Upper lobe of right lung (tissue), 1 donor: ENCODE measurements around the gene MEG3. TPM values are rescaled to one million over a fixed set of nuclear protein-coding genes. Genes with fewer than 3 reads are reported as not detected.

Experiments
- ATAC-seq: fragments of 200-7000 bp; cut with Tn5 transposase; one replicate; pipeline ENCODE4 v1.9.1; 2020; ENCODE audit warnings: mild to moderate bottlenecking, moderate library complexity
- DNase-seq: peaks from one replicate; pipeline ENCODE4 v3.0.0-alpha.2; 2020
- H3K27ac ChIP-seq: fragments of 200-600 bp; one replicate; pipeline ENCODE4 v1.8.0; 2022
- H3K27me3 ChIP-seq: fragments of 200-600 bp; one replicate; pipeline ENCODE4 v1.8.0; 2022; ENCODE audit warnings: mild to moderate bottlenecking
- H3K36me3 ChIP-seq: fragments of 200-600 bp; one replicate; pipeline ENCODE4 v1.8.0; 2022
- H3K4me1 ChIP-seq: fragments of 200-600 bp; one replicate; pipeline ENCODE4 v1.8.0; 2022
- H3K4me3 ChIP-seq: fragments of 200-600 bp; one replicate; pipeline ENCODE4 v1.8.0; 2022; ENCODE audit warnings: mild to moderate bottlenecking
- H3K9me3 ChIP-seq: fragments of 200-600 bp; one replicate; pipeline ENCODE4 v1.8.0; 2022
- CTCF ChIP-seq: fragments of 200-600 bp; IDR thresholded peaks from one replicate; pipeline ENCODE4 v1.8.0; 2022; ENCODE audit warnings: antibody characterized with exemption
- intact Hi-C: fragments of 100-400 bp; cut with DNase I; formaldehyde crosslinking; loops from one replicate; pipeline ENCODE4 v1.11.0; 2022
- total RNA-seq: library from RNA; stranded (reverse); fragmentation: NEBNext Ultra II Directional; extraction: Animal tissue kit (Norgen Biotek cat#: 25700); gene quantifications from one replicate; pipeline ENCODE4 v1.2.1, GENCODE V29; 2021
- donor health status: DM: no; HTN: yes; CAD: no; lungs with severe emphysema.

The MEG3 gene
- total RNA-seq, 1 donor from 2014 or later, result 15.6 TPM

DNA sequence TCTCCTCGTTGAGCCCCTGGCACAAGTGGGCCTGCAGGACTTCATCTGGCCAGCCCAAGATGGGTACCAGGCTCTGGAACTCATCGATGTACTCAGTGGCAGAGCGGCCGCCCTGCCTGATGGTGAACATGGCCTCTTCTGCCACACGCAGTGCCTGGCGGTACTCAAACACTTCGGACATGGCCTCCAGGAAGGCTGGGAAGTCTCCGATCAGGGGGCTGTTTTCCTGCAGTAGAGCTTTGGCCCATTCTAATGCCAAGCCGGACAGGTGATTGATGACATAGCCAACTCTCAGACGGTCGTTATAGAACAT is 57.8 kb downstream of the MEG3 start:
- H3K9me3 ChIP-seq, result no peaks in the 10 kb centered on the region
- H3K36me3 ChIP-seq, result no peaks in the 10 kb centered on the region
- ATAC-seq (no peak), DNase-seq (no peak)
- H3K4me1 ChIP-seq, result no peaks in the 10 kb centered on the region
- intact Hi-C loops, result no loop called here
- H3K27me3 ChIP-seq, result peaks cover 6% of the 10 kb centered on the region
- no peak overlapping the region for H3K27ac ChIP-seq
- H3K4me3 ChIP-seq, result no peak overlapping the region
- no peak for TF ChIP-seq CTCF

DNA sequence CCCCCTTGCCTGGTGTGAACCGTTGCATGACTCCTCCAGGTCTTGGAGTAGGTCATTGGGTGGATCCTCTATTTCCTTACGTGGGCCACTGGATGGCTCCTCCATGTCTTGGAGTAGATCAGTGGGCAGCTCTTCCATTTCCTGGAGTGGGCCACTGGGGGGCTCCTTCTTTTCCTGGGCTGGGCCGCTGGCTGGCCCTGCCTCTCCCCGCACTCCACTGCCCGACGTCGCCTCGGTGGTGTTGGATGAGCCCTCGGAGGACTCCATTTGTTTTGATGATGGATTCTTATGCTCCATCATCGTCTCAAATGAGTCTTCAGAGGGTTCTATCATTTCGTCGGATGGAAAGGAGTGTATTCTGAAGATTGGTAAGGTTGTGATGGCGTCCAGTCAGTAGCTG is 58.5 kb downstream of the MEG3 start:
- Histone ChIP-seq H3K27ac (no peak overlapping the region), H3K36me3 (no peaks in the 10 kb centered on the region), H3K4me3 (no peak overlapping the region), H3K9me3 (no peaks in the 10 kb centered on the region), H3K27me3 (no peaks in the 10 kb centered on the region), H3K4me1 (no peaks in the 10 kb centered on the region)
- DNase-seq (peak; percentile 35), ATAC-seq (no peak)
- intact Hi-C loops, result no loop called here
- TF ChIP-seq CTCF, result no peak

- ATAC-seq (no peak), DNase-seq (peak; percentile 37)
- no peak overlapping the region for H3K4me3 ChIP-seq
- no peaks in the 10 kb centered on the region for H3K4me1 ChIP-seq
- no peak overlapping the region for H3K27ac ChIP-seq
- intact Hi-C loops, result no loop called here
- no peaks in the 10 kb centered on the region for H3K27me3 ChIP-seq
- no peaks in the 10 kb centered on the region for H3K9me3 ChIP-seq
- no peak for TF ChIP-seq CTCF
- no peaks in the 10 kb centered on the region for H3K36me3 ChIP-seq
Measured at GRCh38 chr14:100885196-100885595, 59.3 kb downstream of the MEG3 start.

DNA sequence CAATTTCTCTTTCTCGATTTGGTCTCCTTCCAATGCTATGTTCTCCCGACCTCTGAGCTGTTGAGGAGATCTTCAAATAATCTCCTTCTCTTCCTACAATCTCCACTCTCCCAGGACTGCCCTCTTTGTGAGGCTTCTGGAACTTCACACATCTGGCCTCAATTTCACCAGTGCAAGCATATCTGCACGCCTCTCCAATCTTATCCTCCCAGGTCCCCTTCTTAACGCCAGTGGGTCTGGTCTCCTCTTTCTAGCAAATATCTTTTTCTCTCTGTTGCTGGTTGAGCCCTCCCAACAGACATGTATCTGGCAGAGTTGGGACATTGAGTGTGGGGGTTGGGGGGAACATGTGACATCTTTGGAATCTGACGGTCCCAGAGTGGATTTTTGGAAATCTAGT is 59.7 kb downstream of the MEG3 start:
- ATAC-seq (no peak), DNase-seq (no peak)
- no peaks in the 10 kb centered on the region for H3K36me3 ChIP-seq
- TF ChIP-seq CTCF, result no peak
- H3K27me3 ChIP-seq, result no peaks in the 10 kb centered on the region
- H3K27ac ChIP-seq, result no peak overlapping the region
- intact Hi-C loops, result no loop called here
- no peak overlapping the region for H3K4me3 ChIP-seq
- no peaks in the 10 kb centered on the region for H3K4me1 ChIP-seq
- H3K9me3 ChIP-seq, result no peaks in the 10 kb centered on the region

- ATAC-seq, result no peak
Measured at GRCh38 chr14:100887728-100888335, 61.9 kb downstream of the MEG3 start.

More at GRCh38 chr14:100887728-100888335, 61.9 kb downstream of the MEG3 start:
- Histone ChIP-seq H3K27me3 (no peaks in the 10 kb centered on the region), H3K27ac (no peak overlapping the region), H3K4me3 (no peak overlapping the region), H3K36me3 (no peaks in the 10 kb centered on the region), H3K9me3 (no peaks in the 10 kb centered on the region), H3K4me1 (no peaks in the 10 kb centered on the region)
- no peak for TF ChIP-seq CTCF
- intact Hi-C loops, result no loop called here
- DNase-seq, result no peak
